ENCODE results near the gene DCAF5. TPM values are rescaled to one million over a fixed set of nuclear protein-coding genes. Genes with fewer than 3 reads are reported as not detected.

The DCAF5 gene
- total and polyA plus RNA-seq, 2 of the 8 experiments (the other 6 are each of a cell fraction or from before 2014, with no cell fraction given) = 24.3 to 31.0 TPM

GRCh38 chr14:69153152-69153872, 393 bp upstream of the DCAF5 start:
- H2BK20ac ChIP-seq (ENCODE audit: low read length) = no peak overlapping the region
- no peak for FAIRE-seq
- H2AK5ac ChIP-seq (ENCODE audit: low read depth, low read length) = no peak overlapping the region
- H3K14ac ChIP-seq (ENCODE audit: insufficient read length) = no peak overlapping the region
- H3K23ac ChIP-seq (ENCODE audit: insufficient read length) = no peak overlapping the region
- H4K8ac ChIP-seq (ENCODE audit: extremely low read depth, insufficient read depth, low read length) = peak overlapping the region; percentile 63
- H3K27ac ChIP-seq (ENCODE audit: low read depth, low read length) = no peak overlapping the region
- no peak overlapping the region; the same call in 1 of the 2 replicates for H2BK5ac ChIP-seq (ENCODE audit: low read depth, low read length)
- peak overlapping the region; percentile 76 to 94 for H3K4me2 ChIP-seq (ENCODE audit: insufficient read depth in 1 of 2, low read depth in 2 of 2, low read length in 2 of 2)
- H3K18ac ChIP-seq (ENCODE audit: extremely low read depth, low read length) = no peak overlapping the region
- peaks cover 0 to 12% (median 5%) of the 10 kb centered on the region in 4 experiments; a peak in 5 of 7 replicates for H3K27me3 ChIP-seq (replicated peaks in 1 of 4; ENCODE audit: control insufficient read depth in 3 of 4, extremely low read depth in 1 of 4, insufficient read depth in 3 of 4, low read length in 3 of 4)
- DNase-seq (ENCODE audit: low read depth in 1 of 2, low spot score in 2 of 2) = peak; percentile 77 to 82
- H4K20me1 ChIP-seq (replicated peaks in 1 of 2; ENCODE audit: control insufficient read depth in 1 of 2, insufficient read depth in 2 of 2, low read length in 2 of 2) = peaks cover 2% of the 10 kb centered on the region in 2 experiments
- POLR2A ChIA-PET (ENCODE audit: partially characterized antibody) = interaction anchor here (0.9 to 2.1 kb wide), 7 partner anchors 23 to 114 kb away, joined by 3 to 7 read pairs (median 3); no protein-coding TSS in a partner anchor
- H3K9ac ChIP-seq (replicated peaks in 1 of 4; ENCODE audit: extremely low read depth in 1 of 4, low read depth in 3 of 4, low read length in 3 of 4) = peak overlapping the region in 3 of 4 experiments; percentile 42 to 73 (median 60); a peak in 4 of 7 replicates
- H3K56ac ChIP-seq (replicated peaks; ENCODE audit: insufficient read length, low read depth, low read length) = peak overlapping the region; percentile 10
- H3K4me1 ChIP-seq (replicated peaks in 1 of 4; ENCODE audit: control insufficient read depth in 3 of 4, insufficient read depth in 4 of 4, low read length in 3 of 4) = peaks cover 0 to 6% (median 5%) of the 10 kb centered on the region in 4 experiments
- peak overlapping the region; percentile 12 for H4K5ac ChIP-seq (ENCODE audit: insufficient read length, low read depth, low read length)
- H3K4me3 ChIP-seq (ENCODE audit: extremely low read depth in 1 of 4, insufficient read depth in 2 of 4, low read depth in 3 of 4, low read length in 4 of 4) = peak overlapping the region; percentile 62 to 89 (median 78)
- peak overlapping the region; percentile 77 for H2AFZ ChIP-seq (ENCODE audit: low read length)
- no peak overlapping the region for H3K4ac ChIP-seq (replicated peaks; ENCODE audit: insufficient read length, low read depth, low read length)
- no peak overlapping the region for H2BK12ac ChIP-seq (ENCODE audit: low read depth, low read length)
- H3K9me3 ChIP-seq (ENCODE audit: insufficient read depth in 2 of 2, low read depth in 1 of 2, low read length in 1 of 2) = no peaks in the 10 kb centered on the region
- 0 out of 8 replicates have a peak, but pooled peaks cover 0 to 3% (median 0%) of the 10 kb centered on the region in 4 experiments for H3K36me3 ChIP-seq (ENCODE audit: control insufficient read depth in 2 of 4, insufficient read depth in 4 of 4, low read length in 3 of 4)
- WGBS, 2 experiments (ENCODE audit: extremely low coverage in 1 of 2, insufficient coverage in 1 of 2, insufficient read length in 1 of 2, insufficient replicate concordance in 2 of 2, low coverage in 1 of 2, low lambda C conversion rate in 2 of 2, missing lambda C conversion rate in 1 of 2) = 1% methylated on average over 53 of the region's 72 CpGs; no CpG with 5 or more reads in 1 of the 2 experiments
- H3K79me2 ChIP-seq (ENCODE audit: control insufficient read depth in 1 of 2, insufficient read depth in 2 of 2, low read length in 2 of 2) = peaks cover 0 to 25% of the 10 kb centered on the region in 2 experiments; a peak in 3 of 4 replicates
- H4K91ac ChIP-seq (replicated peaks; ENCODE audit: insufficient read length, low read length) = no peak overlapping the region
- peaks cover 2% of the 10 kb centered on the region; the same call in 1 of the 2 replicates for H3K79me1 ChIP-seq (ENCODE audit: low read depth, low read length)
- peaks cover 9% of the 10 kb centered on the region for H3K23me2 ChIP-seq (ENCODE audit: low read depth, low read length)
- no peak overlapping the region for H2BK15ac ChIP-seq (ENCODE audit: low read length)
- no peak overlapping the region for H2BK120ac ChIP-seq (replicated peaks; ENCODE audit: low read depth, low read length)
- CTCF ChIA-PET (ENCODE audit: partially characterized antibody) = interaction anchor here (3.9 kb wide), 1 partner anchor 14 kb away, joined by 31 read pairs; no protein-coding TSS in a partner anchor
- TF ChIP-seq RFX5 (IDR thresholded peaks at IDR 0.05; ENCODE audit: borderline replicate concordance, low read depth, low read length) = no peak
- TF ChIP-seq SUZ12 (IDR thresholded peaks at IDR 0.05; ENCODE audit: low read length) = peak; percentile 48
- no peak for TF ChIP-seq BRCA1 (IDR thresholded peaks at IDR 0.05; ENCODE audit: low read depth, low read length)
- no peak for TF ChIP-seq YY1 (IDR thresholded peaks at IDR 0.05; ENCODE audit: low read depth, low read length)
- no peak for TF ChIP-seq MAFK (IDR thresholded peaks at IDR 0.05; ENCODE audit: low read depth, low read length)
- peak in 1 of 2 experiments; percentile 32; a peak in 1 of 3 replicates for TF ChIP-seq POLR2A (IDR thresholded peaks at IDR 0.05; ENCODE audit: control extremely low read depth in 1 of 2, low read depth in 2 of 2, low read length in 2 of 2)
- peak; percentile 59 for TF ChIP-seq PHF8 (conservative IDR thresholded peaks at IDR 0.05; ENCODE audit: low read depth, low read length)
- peak; percentile 87 to 92 for TF ChIP-seq SIN3A (conservative IDR thresholded peaks at IDR 0.05 in 1 of 2, IDR thresholded peaks at IDR 0.05 in 1 of 2; ENCODE audit: low read depth in 1 of 2, low read length in 2 of 2)
- peak; percentile 3; the same call in 1 of the 2 replicates for TF ChIP-seq TBP (IDR thresholded peaks at IDR 0.05; ENCODE audit: low read depth, low read length)
